HG03521 (cell line): ENCODE results near the gene PTPRC.

Experiments
- ATAC-seq: cut with Tn5 transposase; IDR thresholded peaks from one replicate; pipeline ENCODE4 v1.9.1; 2021; ENCODE audit warnings: mild to moderate bottlenecking, moderate library complexity; ENCODE audit not compliant: unreplicated experiment

PTPRC gene

GRCh38 chr1:198806861-198807260 lies 168.0 kb downstream of the PTPRC start:
- no peak for ATAC-seq
